ENCODE measurements around the gene EIF4G1. TPM values are rescaled to one million over a fixed set of nuclear protein-coding genes. Genes with fewer than 3 reads are reported as not detected.

EIF4G1 gene
- total and polyA plus RNA-seq, 10 of the 15 experiments (the other 5 are each of a cell fraction or from before 2014, with no cell fraction given): 5.7 to 462 (median 237) TPM

GRCh38 chr3:184332370-184333090 is 18.1 kb downstream of the EIF4G1 start:
- POLR2A ChIA-PET: no interaction called here
- CTCF ChIA-PET: no interaction called here
- Histone ChIP-seq H2AFZ (ENCODE audit: control insufficient read depth, low read depth, low read length) (no peak overlapping the region), H4K20me1 (ENCODE audit: control insufficient read depth, insufficient read depth) (peaks cover 2% of the 10 kb centered on the region), H3K79me2 (ENCODE audit: control insufficient read depth, insufficient read depth, low read length) (no peaks in the 10 kb centered on the region), H3K36me3 (ENCODE audit: control insufficient read depth in 2 of 2, insufficient read depth in 2 of 2, low read length in 1 of 2) (peaks cover 34 to 44% of the 10 kb centered on the region in 2 experiments), H3K27me3 (replicated peaks in 1 of 2; ENCODE audit: control insufficient read depth in 2 of 2, insufficient read depth in 2 of 2, low read length in 1 of 2) (no peaks in the 10 kb centered on the region), H3K4me2 (ENCODE audit: control insufficient read depth, insufficient read depth) (no peak overlapping the region), H3K4me1 (ENCODE audit: control insufficient read depth, insufficient read depth, low read length) (peaks cover 8% of the 10 kb centered on the region), H3K9ac (ENCODE audit: control insufficient read depth, insufficient read depth, low read length) (no peak overlapping the region), H3K27ac (ENCODE audit: control insufficient read depth, insufficient read depth) (no peak overlapping the region), H3K9me3 (replicated peaks; ENCODE audit: control insufficient read depth, insufficient read depth, low read length) (no peaks in the 10 kb centered on the region), H3K4me3 (no peak overlapping the region)
- 91% methylated on average over 10 of the region's 10 CpGs for WGBS (ENCODE audit: insufficient coverage, insufficient replicate concordance, low lambda C conversion rate, missing lambda C conversion rate)
- in situ Hi-C loops (cut with MboI) (no loop called here), intact Hi-C loops (cut with micrococcal nuclease; ENCODE audit: unreplicated experiment) (no loop called here)
- RAD21 ChIA-PET (ENCODE audit: unreplicated experiment): no interaction called here
- no peak for DNase-seq (ENCODE audit: low read depth, low spot score)
- BruUV-seq (replicated peaks): no TSS peak
- TF ChIP-seq POLR2AphosphoS5 (IDR thresholded peaks at IDR 0.05; ENCODE audit: low read length) (peak; percentile 44), TARDBP (IDR thresholded peaks at IDR 0.05; ENCODE audit: borderline replicate concordance) (no peak), SIX5 (IDR thresholded peaks at IDR 0.05; ENCODE audit: low read depth, low read length, severe bottlenecking) (no peak), POLR2A (IDR thresholded peaks at IDR 0.05; ENCODE audit: low read depth, low read length) (peak; percentile 31), GABPA (IDR thresholded peaks at IDR 0.05; ENCODE audit: low read depth) (no peak), IRF4 (IDR thresholded peaks at IDR 0.05; ENCODE audit: low read depth, low read length) (no peak), SMAD5 (IDR thresholded peaks at IDR 0.05; ENCODE audit: low read depth) (0 out of 2 replicates have a peak, but pooled peaks have one; percentile 32)
- TF ChIP-seq, protein P1, sequence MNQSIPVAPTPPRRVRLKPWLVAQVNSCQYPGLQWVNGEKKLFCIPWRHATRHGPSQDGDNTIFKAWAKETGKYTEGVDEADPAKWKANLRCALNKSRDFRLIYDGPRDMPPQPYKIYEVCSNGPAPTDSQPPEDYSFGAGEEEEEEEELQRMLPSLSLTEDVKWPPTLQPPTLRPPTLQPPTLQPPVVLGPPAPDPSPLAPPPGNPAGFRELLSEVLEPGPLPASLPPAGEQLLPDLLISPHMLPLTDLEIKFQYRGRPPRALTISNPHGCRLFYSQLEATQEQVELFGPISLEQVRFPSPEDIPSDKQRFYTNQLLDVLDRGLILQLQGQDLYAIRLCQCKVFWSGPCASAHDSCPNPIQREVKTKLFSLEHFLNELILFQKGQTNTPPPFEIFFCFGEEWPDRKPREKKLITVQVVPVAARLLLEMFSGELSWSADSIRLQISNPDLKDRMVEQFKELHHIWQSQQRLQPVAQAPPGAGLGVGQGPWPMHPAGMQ (IDR thresholded peaks at IDR 0.05; ENCODE audit: borderline replicate concordance): no peak
- no peak for ATAC-seq
- no peak for FAIRE-seq
- SMC1A ChIA-PET (ENCODE audit: uncharacterized antibody, unreplicated experiment): no interaction called here
